Esophagus squamous epithelium (tissue), 5 donors: Measurements from ENCODE around the gene VAMP2. TPM values are rescaled to one million over a fixed set of nuclear protein-coding genes. Genes with fewer than 3 reads are reported as not detected.
A peak's percentile ranks its signal among the peaks of the same experiment; 100 is the strongest.

Experiments
- DNase-seq: peaks from one replicate; lab custom pipeline; 2025; lab: John Stamatoyannopoulos, UW
- H3K27ac ChIP-seq, 4 donors: fragments of 200-600 bp; sonication (generic); one replicate each; pipeline ENCODE4 v1.5.1; 2016 to 2019; ENCODE audit warnings: mild to moderate bottlenecking in 1 of 4
- H3K27me3 ChIP-seq, 4 donors: fragments of 200-600 bp; sonication (generic); 1 replicate in 3 of 4; 2 replicates in 1 of 4; pipeline versions ENCODE4 v1.5.1 to v1.6.0; 2017 to 2021; ENCODE audit warnings: antibody characterized with exemption in 1 of 4
- H3K36me3 ChIP-seq, 3 donors: fragments of 200-600 bp; sonication (generic); one replicate each; pipeline ENCODE4 v1.5.1; 2016 to 2019
- H3K4me1 ChIP-seq, 3 donors: fragments of 200-600 bp; sonication (generic); one replicate each; pipeline ENCODE4 v1.5.1; 2017 to 2019
- H3K4me3 ChIP-seq, 4 donors: fragments of 200-600 bp; sonication (generic); 1 replicate in 3 of 4; 2 replicates in 1 of 4; pipeline ENCODE4 v1.5.1; 2016 to 2019; ENCODE audit warnings: mild to moderate bottlenecking in 2 of 4, moderate library complexity in 1 of 4
- H3K9me3 ChIP-seq, 3 donors: fragments of 200-600 bp; sonication (generic); one replicate each; pipeline ENCODE4 v1.5.1; 2016 to 2019
- CTCF ChIP-seq, 6 experiments: fragments of 450-650 bp in 4 of 6; fragments of 200-600 bp in 2 of 6; sonication (generic) in 2 of 6; IDR thresholded peaks; one replicate each; pipeline ENCODE4 v1.5.1; 2016 to 2019; ENCODE audit warnings: antibody characterized with exemption in 6 of 6, mild to moderate bottlenecking in 4 of 6, moderate library complexity in 4 of 6
- POLR2A ChIP-seq, 4 donors: fragments of 450-650 bp; IDR thresholded peaks; one replicate each; pipeline ENCODE4 v1.6.1; 2017; ENCODE audit warnings: antibody characterized with exemption in 4 of 4, mild to moderate bottlenecking in 4 of 4, moderate library complexity in 3 of 4
- WGBS, 2 donors: methylation state at CpG; one replicate each; pipeline ENCODE4 v1.1.5; 2018; 5-methylcytosine and 5-hydroxymethylcytosine counted together
- intact Hi-C: fragments of 100-400 bp; cut with DNase I; formaldehyde crosslinking; loops from one replicate; pipeline ENCODE4 v1.15.0; 2022
- total RNA-seq, 4 donors: library from RNA; depleted of rRNA; stranded (reverse); fragments of >200 nt; gene quantifications; one replicate each; pipeline ENCODE4 v1.1.0, GENCODE V29; 2016
- donor health status: DM: yes; HTN: yes; CAD: no.

The VAMP2 gene
- 10 to 100 TPM in 3 of 4 donors, 1 to 10 TPM in 1; 6.2 to 20.4 (median 12.0) TPM for total RNA-seq

GRCh38 chr17:8162233-8162996, at the start of gene VAMP2:
VAMP2 (minus strand) TSS chr17:8162948; CDS start chr17:8162879, 69 bp downstream.
- H3K36me3 ChIP-seq, result peaks cover 0 to 27% (median 7%) of the 10 kb centered on the region in 3 donors
- H3K27me3 ChIP-seq, result no peaks in the 10 kb centered on the region
- peaks cover 47 to 82% (median 51%) of the 10 kb centered on the region in 3 donors for H3K4me1 ChIP-seq
- H3K27ac ChIP-seq, result peak within 1 kb of the TSS; percentile 97 to 100 (median 99)
- WGBS, 2 donors, result no CpG with 5 or more reads among the region's 75 CpGs
- intact Hi-C loops, result no loop called here
- DNase-seq, result no peak
- peak in 2 of 6 experiments; percentile 6 to 34 for TF ChIP-seq CTCF (IDR thresholded peaks at IDR 0.05)
- TF ChIP-seq POLR2A (IDR thresholded peaks at IDR 0.05), result peak in 2 of 4 donors; percentile 76 to 95
- H3K4me3 ChIP-seq, result peak within 1 kb of the TSS; percentile 73 to 100 (median 89)
- H3K9me3 ChIP-seq, result no peaks in the 10 kb centered on the region

GRCh38 chr17:8210761-8211458, 48.2 kb upstream of the VAMP2 start:
- WGBS, 2 donors, result 15 to 20% methylated on average over 16 to 22 of the region's 22 CpGs
- TF ChIP-seq POLR2A (IDR thresholded peaks at IDR 0.05) (no peak), CTCF (IDR thresholded peaks at IDR 0.05) (no peak)
- intact Hi-C loops, result no loop called here
- DNase-seq, result no peak
- Histone ChIP-seq H3K9me3 (no peaks in the 10 kb centered on the region), H3K27me3 (no peaks in the 10 kb centered on the region), H3K27ac (peak overlapping the region; percentile 72 to 94 (median 84)), H3K36me3 (no peaks in the 10 kb centered on the region), H3K4me3 (peak overlapping the region; percentile 46 to 67 (median 58)), H3K4me1 (peaks cover 6 to 62% (median 7%) of the 10 kb centered on the region in 3 donors)

GRCh38 chr17:8209907-8210760, 47.4 kb upstream of the VAMP2 start, which contains the start of gene AURKB:
AURKB (minus strand) TSS chr17:8210575; CDS start chr17:8210224, 351 bp downstream.
- Histone ChIP-seq H3K9me3 (no peaks in the 10 kb centered on the region), H3K4me1 (peaks cover 6 to 62% (median 7%) of the 10 kb centered on the region in 3 donors), H3K36me3 (no peaks in the 10 kb centered on the region), H3K27ac (peak within 1 kb of the TSS; percentile 72 to 94 (median 84)), H3K27me3 (no peaks in the 10 kb centered on the region), H3K4me3 (peak within 1 kb of the TSS; percentile 46 to 67 (median 58))
- intact Hi-C loops, result no loop called here
- TF ChIP-seq POLR2A (IDR thresholded peaks at IDR 0.05), result peak in 2 of 4 donors; percentile 15 to 56
- TF ChIP-seq CTCF (IDR thresholded peaks at IDR 0.05), result peak in 1 of 6 experiments; percentile 3
- DNase-seq, result peak; percentile 70
- WGBS, 2 donors, result 1% methylated on average over 37 to 40 of the region's 46 CpGs

- peaks cover 6 to 43% (median 7%) of the 10 kb centered on the region in 3 donors for H3K4me1 ChIP-seq
- peak overlapping the region in 1 of 4 donors; percentile 10 for H3K27ac ChIP-seq
- H3K9me3 ChIP-seq, result no peaks in the 10 kb centered on the region
- no peaks in the 10 kb centered on the region for H3K27me3 ChIP-seq
- DNase-seq, result no peak
- H3K36me3 ChIP-seq, result no peaks in the 10 kb centered on the region
- intact Hi-C loops, result no loop called here
- no peak overlapping the region for H3K4me3 ChIP-seq
- 89 to 95% methylated on average over 3 to 6 of the region's 12 CpGs for WGBS, 2 donors
- TF ChIP-seq CTCF (IDR thresholded peaks at IDR 0.05) (no peak), POLR2A (IDR thresholded peaks at IDR 0.05) (no peak)
These were observed 43.8 kb upstream of the VAMP2 start for GRCh38 chr17:8206536-8206935.
